ENCODE results near the gene PDE6D.

- TF ChIP-seq CTCF (conservative IDR thresholded peaks at IDR 0.05): no peak
- TF ChIP-seq ZFX (IDR thresholded peaks at IDR 0.05): no peak
These were observed 92.4 kb downstream of the PDE6D start for GRCh38 chr2:231688719-231689118.
